Pancreas (tissue), 10 donors: Measurements from ENCODE around the gene TAGLN2. TPM values are rescaled to one million over a fixed set of nuclear protein-coding genes. Genes with fewer than 3 reads are reported as not detected.

ENCODE experiments used
- ATAC-seq, 4 donors: fragments of 200-7000 bp; cut with Tn5 transposase; one replicate each; pipeline versions ENCODE4 v1.8.0 to v1.9.1; 2020; ENCODE audit warnings: mild to moderate bottlenecking in 4 of 4, moderate library complexity in 4 of 4
- DNase-seq, 6 donors: peaks; one replicate each; pipeline ENCODE4 v3.0.0-alpha.2; 2020
- FAIRE-seq: peaks from 2 replicates; lab custom pipeline; 2012; peaks lifted over from hg19 to GRCh38; lab: Jason Lieb, UNC
- H3K27ac ChIP-seq, 4 donors: fragments of 200-600 bp; sonication (generic); 1 replicate in 3 of 4; 2 replicates in 1 of 4; pipeline versions ENCODE4 v1.5.0 to v1.8.0; 2020
- H3K27me3 ChIP-seq, 4 donors: fragments of 200-600 bp; one replicate each; pipeline ENCODE4 v1.8.0; 2021
- H3K36me3 ChIP-seq, 3 donors: fragments of 200-600 bp; sonication (generic) in 1 of 3; one replicate each; pipeline versions ENCODE4 v1.5.0 to v1.8.0; 2020 to 2021
- H3K4me1 ChIP-seq, 3 donors: fragments of 200-600 bp; one replicate each; pipeline ENCODE4 v1.8.0; 2021
- H3K4me3 ChIP-seq, 4 donors: fragments of 200-600 bp; sonication (generic) in 2 of 4; one replicate each; pipeline versions ENCODE4 v1.5.0 to v1.8.0; 2020 to 2021
- H3K9me3 ChIP-seq, 4 donors: fragments of 200-600 bp; one replicate each; pipeline ENCODE4 v1.8.0; 2021
- CTCF ChIP-seq, 4 donors: fragments of 200-600 bp; sonication (generic) in 3 of 4; IDR thresholded peaks; one replicate each; pipeline versions ENCODE4 v1.5.0 to v1.8.0; 2021; ENCODE audit warnings: antibody characterized with exemption in 4 of 4
- WGBS, 2 donors: extraction: QIAGEN DNeasy Blood & Tissue Kit; methylation state at CpG; one replicate each; pipeline ENCODE4 v1.1.7; 2013; 5-methylcytosine and 5-hydroxymethylcytosine counted together
- intact Hi-C, 3 donors: fragments of 100-400 bp; cut with DNase I; formaldehyde crosslinking; loops; one replicate each; pipeline versions ENCODE4 v1.11.1 to v1.14.2; 2022
- polyA plus RNA-seq, 2 donors: library from polyadenylated mRNA; stranded (reverse); fragments of 200-250 nt; gene quantifications; one replicate each; pipeline ENCODE4 v1.2.3, GENCODE V29; 2013
- total RNA-seq, 6 donors: library from RNA; stranded (reverse); fragmentation: NEBNext Ultra II Directional in 4 of 6; extraction: Animal tissue kit (Norgen Biotek cat#: 25700) in 4 of 6; gene quantifications; one replicate each; pipeline versions ENCODE4 v1.2.1 to v1.2.4, GENCODE V29; 2021 to 2023
- donor health status: healthy with polysubstance abuse.
- donor health status: DM: no; HTN: no; CAD: no; lungs with moderate emphysema.
- donor health status: DM: no; HTN: no; CAD: no.
- donor health status: control.
- donor health status: control.
- donor health status: Bipolar disorder and iron deficiency.
- donor health status: DM: yes; HTN: yes; CAD: no.
- donor health status: DM: no; HTN: no; CAD: no.
- donor health status: DM: no; HTN: no; CAD: no.
- donor health status: DM: yes; HTN: yes; CAD: no.

TAGLN2 gene
- total and polyA plus RNA-seq, 8 donors: 93.2 to 242 (median 159) TPM

GRCh38 chr1:159931795-159932173, 6.5 kb upstream of the TAGLN2 start:
- no peak for ATAC-seq
- intact Hi-C loops: no loop called here
- WGBS, 2 donors: 96 to 97% methylated on average over 3 of the region's 3 CpGs
- no peak for FAIRE-seq
- H3K36me3 ChIP-seq: no peaks in the 10 kb centered on the region
- no peaks in the 10 kb centered on the region for H3K27me3 ChIP-seq
- TF ChIP-seq CTCF (IDR thresholded peaks at IDR 0.05): no peak
- H3K4me1 ChIP-seq: peaks cover 0 to 2% (median under 1%) of the 10 kb centered on the region in 3 donors
- H3K9me3 ChIP-seq: no peaks in the 10 kb centered on the region
- no peak overlapping the region for H3K4me3 ChIP-seq
- DNase-seq: no peak
- H3K27ac ChIP-seq: no peak overlapping the region

- peaks cover 4 to 6% (median 5%) of the 10 kb centered on the region in 3 donors for H3K4me1 ChIP-seq
- H3K27me3 ChIP-seq: no peaks in the 10 kb centered on the region
- intact Hi-C loops: no loop called here
- DNase-seq (peak in 2 of 6 donors; percentile 41 to 55), ATAC-seq (no peak), FAIRE-seq (no peak)
- no peak overlapping the region for H3K4me3 ChIP-seq
- no peak for TF ChIP-seq CTCF (IDR thresholded peaks at IDR 0.05)
- H3K27ac ChIP-seq: no peak overlapping the region
- WGBS, 2 donors: 86 to 93% methylated on average over 13 of the region's 13 CpGs
- H3K36me3 ChIP-seq: no peaks in the 10 kb centered on the region
- no peaks in the 10 kb centered on the region for H3K9me3 ChIP-seq
Measured at GRCh38 chr1:159931101-159931794, 5.9 kb upstream of the TAGLN2 start.

GRCh38 chr1:159930634-159931033, 5.3 kb upstream of the TAGLN2 start:
- ATAC-seq (no peak), FAIRE-seq (no peak), DNase-seq (peak in 2 of 6 donors; percentile 55 to 56)
- 91 to 96% methylated on average over 8 of the region's 8 CpGs for WGBS, 2 donors
- intact Hi-C loops: no loop called here
- Histone ChIP-seq H3K27ac (no peak overlapping the region), H3K9me3 (no peaks in the 10 kb centered on the region), H3K4me1 (peaks cover 8 to 11% (median 10%) of the 10 kb centered on the region in 3 donors), H3K4me3 (no peak overlapping the region), H3K36me3 (no peaks in the 10 kb centered on the region), H3K27me3 (no peaks in the 10 kb centered on the region)
- TF ChIP-seq CTCF (IDR thresholded peaks at IDR 0.05): no peak

GRCh38 chr1:159930216-159930615, 4.9 kb upstream of the TAGLN2 start:
- peaks cover 8 to 12% (median 10%) of the 10 kb centered on the region in 3 donors for H3K4me1 ChIP-seq
- H3K36me3 ChIP-seq: no peaks in the 10 kb centered on the region
- DNase-seq (peak in 2 of 6 donors; percentile 33 to 73), ATAC-seq (no peak), FAIRE-seq (no peak)
- 93 to 94% methylated on average over 11 of the region's 11 CpGs for WGBS, 2 donors
- H3K27ac ChIP-seq: peak overlapping the region in 2 of 4 donors; percentile 54 to 57
- no peaks in the 10 kb centered on the region for H3K9me3 ChIP-seq
- intact Hi-C loops: no loop called here
- H3K4me3 ChIP-seq: no peak overlapping the region
- TF ChIP-seq CTCF (IDR thresholded peaks at IDR 0.05): no peak
- no peaks in the 10 kb centered on the region for H3K27me3 ChIP-seq
